ENCODE measurements around the gene ARHGAP23.

ARHGAP23 gene

GRCh38 chr17:38461683-38462082 lies 33.4 kb downstream of the ARHGAP23 start:
- Histone ChIP-seq H3K27me3 (ENCODE audit: insufficient read depth, low read depth) (no peaks in the 10 kb centered on the region), H2AFZ (ENCODE audit: low read depth) (no peak overlapping the region), H3K9ac (no peak overlapping the region), H3K79me2 (ENCODE audit: insufficient read depth, low read depth) (no peaks in the 10 kb centered on the region), H3K27ac (no peak overlapping the region), H4K20me1 (ENCODE audit: insufficient read depth) (no peaks in the 10 kb centered on the region), H3K36me3 (ENCODE audit: insufficient read depth) (no peaks in the 10 kb centered on the region; the same call in 1 of the 2 replicates), H3K4me3 (IDR thresholded peaks at IDR 0.05; ENCODE audit: insufficient read depth, low read depth, low read length) (no peak overlapping the region), H3K4me2 (no peak overlapping the region), H3K4me1 (ENCODE audit: low read depth, poor library complexity, severe bottlenecking) (no peaks in the 10 kb centered on the region)
- no peak for TF ChIP-seq CTCF (conservative IDR thresholded peaks at IDR 0.05; ENCODE audit: low read depth, low read length)

GRCh38 chr17:38463451-38463858 lies 35.2 kb downstream of the ARHGAP23 start:
- Histone ChIP-seq H2AFZ (ENCODE audit: low read depth) (no peak overlapping the region), H3K27ac (no peak overlapping the region), H3K9ac (no peak overlapping the region), H3K4me1 (ENCODE audit: low read depth, poor library complexity, severe bottlenecking) (no peaks in the 10 kb centered on the region), H3K4me3 (IDR thresholded peaks at IDR 0.05; ENCODE audit: insufficient read depth, low read depth, low read length) (no peak overlapping the region), H3K36me3 (ENCODE audit: insufficient read depth) (no peaks in the 10 kb centered on the region; the same call in 1 of the 2 replicates), H4K20me1 (ENCODE audit: insufficient read depth) (no peaks in the 10 kb centered on the region), H3K4me2 (no peak overlapping the region), H3K27me3 (ENCODE audit: insufficient read depth, low read depth) (no peaks in the 10 kb centered on the region), H3K79me2 (ENCODE audit: insufficient read depth, low read depth) (no peaks in the 10 kb centered on the region)
- TF ChIP-seq CTCF (conservative IDR thresholded peaks at IDR 0.05; ENCODE audit: low read depth, low read length) = no peak

GRCh38 chr17:38464251-38464722 lies 36.0 kb downstream of the ARHGAP23 start:
- Histone ChIP-seq H3K9ac (no peak overlapping the region), H3K36me3 (ENCODE audit: insufficient read depth) (no peaks in the 10 kb centered on the region; the same call in 1 of the 2 replicates), H3K4me1 (ENCODE audit: low read depth, poor library complexity, severe bottlenecking) (no peaks in the 10 kb centered on the region), H3K79me2 (ENCODE audit: insufficient read depth, low read depth) (no peaks in the 10 kb centered on the region), H3K4me3 (IDR thresholded peaks at IDR 0.05; ENCODE audit: insufficient read depth, low read depth, low read length) (no peak overlapping the region), H4K20me1 (ENCODE audit: insufficient read depth) (no peaks in the 10 kb centered on the region), H3K27me3 (ENCODE audit: insufficient read depth, low read depth) (no peaks in the 10 kb centered on the region), H3K27ac (no peak overlapping the region), H2AFZ (ENCODE audit: low read depth) (no peak overlapping the region), H3K4me2 (no peak overlapping the region)
- TF ChIP-seq CTCF (conservative IDR thresholded peaks at IDR 0.05; ENCODE audit: low read depth, low read length) = no peak

GRCh38 chr17:38464723-38465390 lies 36.6 kb downstream of the ARHGAP23 start:
- Histone ChIP-seq H3K79me2 (ENCODE audit: insufficient read depth, low read depth) (no peaks in the 10 kb centered on the region), H3K9ac (no peak overlapping the region), H3K27me3 (ENCODE audit: insufficient read depth, low read depth) (no peaks in the 10 kb centered on the region), H3K36me3 (ENCODE audit: insufficient read depth) (no peaks in the 10 kb centered on the region; the same call in 1 of the 2 replicates), H3K27ac (no peak overlapping the region), H4K20me1 (ENCODE audit: insufficient read depth) (no peaks in the 10 kb centered on the region), H3K4me2 (no peak overlapping the region), H3K4me3 (IDR thresholded peaks at IDR 0.05; ENCODE audit: insufficient read depth, low read depth, low read length) (no peak overlapping the region), H2AFZ (ENCODE audit: low read depth) (no peak overlapping the region), H3K4me1 (ENCODE audit: low read depth, poor library complexity, severe bottlenecking) (no peaks in the 10 kb centered on the region)
- TF ChIP-seq CTCF (conservative IDR thresholded peaks at IDR 0.05; ENCODE audit: low read depth, low read length) = no peak
